MCF 10A (cell line): ENCODE measurements around the gene BSCL2. TPM values are rescaled to one million over a fixed set of nuclear protein-coding genes. Genes with fewer than 3 reads are reported as not detected.

Experiments used
- BruUV-seq: library from RNA; stranded (reverse); fragments of 400-500 nt; replicated peaks from 2 replicates; lab custom pipeline; 2021; lab: Mats Ljungman, UMichigan
- CTCF ChIA-PET: fragments of 300-600 bp; sonication (Branson Sonifier 250); formaldehyde crosslinking; extraction: SDS; loops from one replicate; lab custom pipeline; 2021; ENCODE audit warnings: antibody characterized with exemption, inconsistent platforms; lab: Yijun Ruan, JAX
- POLR2A ChIA-PET: fragments of 300-600, 350-650 bp; sonication (Branson Sonifier 250); formaldehyde crosslinking; extraction: SDS; loops from one replicate; lab custom pipeline; 2020; ENCODE audit warnings: antibody characterized with exemption, inconsistent platforms; lab: Yijun Ruan, JAX
- DNase-seq: peaks from one replicate; pipeline ENCODE4 v3.0.0-alpha.2; 2018; ENCODE audit not compliant: unreplicated experiment
- H3K27ac Mint-ChIP-seq: one replicate; pipeline ENCODE4 v1.8.0; 2022; ENCODE audit warnings: mild to moderate bottlenecking, low read depth, mixed read lengths; ENCODE audit not compliant: unreplicated experiment
- H3K27me3 Mint-ChIP-seq: one replicate; pipeline ENCODE4 v1.8.0; 2022; ENCODE audit warnings: mixed read lengths; ENCODE audit not compliant: insufficient read depth, unreplicated experiment
- H3K36me3 Mint-ChIP-seq: one replicate; pipeline ENCODE4 v1.8.0; 2022; ENCODE audit warnings: mild to moderate bottlenecking, moderate library complexity, mixed read lengths; ENCODE audit not compliant: insufficient read depth, unreplicated experiment
- H3K4me1 Mint-ChIP-seq: one replicate; pipeline ENCODE4 v1.8.0; 2022; ENCODE audit warnings: mixed read lengths; ENCODE audit not compliant: insufficient read depth, unreplicated experiment
- H3K4me3 Mint-ChIP-seq: one replicate; pipeline ENCODE4 v1.8.0; 2022; ENCODE audit warnings: mild to moderate bottlenecking, moderate library complexity, mixed read lengths; ENCODE audit not compliant: unreplicated experiment
- H3K9me3 Mint-ChIP-seq: one replicate; pipeline ENCODE4 v1.8.0; 2022; ENCODE audit warnings: mixed read lengths; ENCODE audit not compliant: unreplicated experiment
- CTCF ChIP-seq: fragments of 200-600 bp; IDR thresholded peaks from one replicate; pipeline ENCODE4 v1.8.0; 2022; ENCODE audit warnings: antibody characterized with exemption, mild to moderate bottlenecking; ENCODE audit not compliant: unreplicated experiment
- intact Hi-C: fragments of 100-400 bp; cut with micrococcal nuclease; formaldehyde crosslinking; loops from 2 replicates; pipeline ENCODE4 v1.14.1; 2022
- total RNA-seq: library from RNA; stranded (reverse); gene quantifications from 2 replicates; pipeline ENCODE4 v1.2.3, GENCODE V29; 2022

Gene BSCL2
- total RNA-seq, 1 experiment from 2014 or later, result 33.1 TPM

GRCh38 chr11:62689421-62690183 is 17.6 kb downstream of the BSCL2 start, which contains the start of gene LRRN4CL:
Gene LRRN4CL (minus strand): TSS chr11:62689530. CDS start chr11:62688508, 1,022 bp downstream.
- ChIA-PET POLR2A (interaction anchor here (0.6 to 2.3 kb wide), 14 partner anchors 9 to 152 kb away, joined by 3 to 15 read pairs (median 6); partner anchors contain the start of genes C11orf98, CSKMT, HNRNPUL2 and INTS5), CTCF (interaction anchor here (0.5 to 7.6 kb wide), 7 partner anchors 9 to 295 kb away, joined by 3 to 72 read pairs (median 3); no protein-coding TSS in a partner anchor)
- Mint-ChIP-seq H3K4me1 (peaks cover 19% of the 10 kb centered on the region), H3K9me3 (no peaks in the 10 kb centered on the region), H3K36me3 (peaks cover 47% of the 10 kb centered on the region), H3K27me3 (no peaks in the 10 kb centered on the region), H3K4me3 (no peak within 1 kb of the TSS), H3K27ac (peak within 1 kb of the TSS; percentile 86)
- BruUV-seq, result no TSS peak
- TF ChIP-seq CTCF, result no peak
- peak; percentile 83 for DNase-seq
- intact Hi-C loops, result no loop called here

- H3K4me3 Mint-ChIP-seq, result no peak overlapping the region
- CTCF ChIA-PET, result interaction anchor here (0.5 to 2.7 kb wide), 2 partner anchors 294 to 802 kb away, joined by 3 to 10 read pairs; no protein-coding TSS in a partner anchor
Observed at GRCh38 chr11:62688491-62688890, 18.7 kb downstream of the BSCL2 start.

GRCh38 chr11:62687508-62688396 is 19.5 kb downstream of the BSCL2 start:
- H3K9me3 Mint-ChIP-seq, result no peaks in the 10 kb centered on the region
- intact Hi-C loops, result no loop called here
- no peak for DNase-seq
- H3K27ac Mint-ChIP-seq, result no peak overlapping the region
- H3K27me3 Mint-ChIP-seq, result no peaks in the 10 kb centered on the region
- BruUV-seq, result no TSS peak
- no peak overlapping the region for H3K4me3 Mint-ChIP-seq
- peaks cover 19% of the 10 kb centered on the region for H3K4me1 Mint-ChIP-seq
- no peak for TF ChIP-seq CTCF
- ChIA-PET CTCF (no interaction called here), POLR2A (interaction anchor here (0.6 to 1.7 kb wide), 5 partner anchors 16 to 1582 kb away, joined by 3 to 4 read pairs (median 3); partner anchors contain the start of genes TAF6L and UQCC3)
- H3K36me3 Mint-ChIP-seq, result peaks cover 38% of the 10 kb centered on the region

More at GRCh38 chr11:62688491-62688890, 18.7 kb downstream of the BSCL2 start:
- intact Hi-C loops, result no loop called here
- no peak for TF ChIP-seq CTCF
- no TSS peak for BruUV-seq
- Mint-ChIP-seq H3K27ac (no peak overlapping the region), H3K36me3 (peaks cover 45% of the 10 kb centered on the region), H3K9me3 (no peaks in the 10 kb centered on the region), H3K4me1 (peaks cover 19% of the 10 kb centered on the region), H3K27me3 (no peaks in the 10 kb centered on the region)
- POLR2A ChIA-PET, result interaction anchor here (0.6 to 2.3 kb wide), 8 partner anchors 9 to 710 kb away, joined by 3 to 12 read pairs (median 7); partner anchors contain the start of genes HNRNPUL2, INTS5, TAF6L and TTC9C
- DNase-seq, result no peak
